ENCODE data around the gene ZBTB7B.
A peak's percentile ranks its signal among the peaks of the same experiment; 100 is the strongest.

ZBTB7B gene

DNA sequence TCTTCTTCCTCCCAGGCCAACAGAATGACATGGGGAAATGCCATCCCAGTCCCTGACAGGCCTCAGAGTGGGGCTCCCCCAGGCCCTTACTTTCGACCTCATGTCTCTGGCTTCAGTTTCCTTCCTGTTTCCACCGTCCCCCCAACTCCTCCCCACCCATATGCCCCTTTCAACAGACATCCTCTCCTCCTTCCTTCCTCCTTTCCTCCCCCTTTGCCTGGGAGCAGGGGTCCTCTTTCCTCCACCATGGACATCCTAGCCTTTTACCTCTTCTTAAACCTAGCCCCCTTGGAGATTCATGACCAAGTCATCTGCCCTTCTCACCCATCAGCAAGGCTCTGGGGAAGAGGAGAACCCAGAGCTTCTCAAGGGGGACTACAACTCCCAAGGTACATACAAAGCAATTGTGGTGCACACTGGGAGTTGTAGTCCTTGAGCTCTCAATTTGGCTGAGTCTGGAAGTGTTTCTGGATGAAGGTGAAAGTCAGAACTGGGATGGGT is 4.0 kb downstream of the ZBTB7B start:
- no peaks in the 10 kb centered on the region for H3K9me3 ChIP-seq (ENCODE audit: insufficient read depth, low read length)
- H3K4me1 ChIP-seq (ENCODE audit: low read length) = peaks cover 57% of the 10 kb centered on the region
- H4K20me1 ChIP-seq (ENCODE audit: insufficient read depth, low read length) = peaks cover 39% of the 10 kb centered on the region
- H3K4me3 ChIP-seq (ENCODE audit: low read length) = peak overlapping the region; percentile 93
- TF ChIP-seq, protein P1, sequence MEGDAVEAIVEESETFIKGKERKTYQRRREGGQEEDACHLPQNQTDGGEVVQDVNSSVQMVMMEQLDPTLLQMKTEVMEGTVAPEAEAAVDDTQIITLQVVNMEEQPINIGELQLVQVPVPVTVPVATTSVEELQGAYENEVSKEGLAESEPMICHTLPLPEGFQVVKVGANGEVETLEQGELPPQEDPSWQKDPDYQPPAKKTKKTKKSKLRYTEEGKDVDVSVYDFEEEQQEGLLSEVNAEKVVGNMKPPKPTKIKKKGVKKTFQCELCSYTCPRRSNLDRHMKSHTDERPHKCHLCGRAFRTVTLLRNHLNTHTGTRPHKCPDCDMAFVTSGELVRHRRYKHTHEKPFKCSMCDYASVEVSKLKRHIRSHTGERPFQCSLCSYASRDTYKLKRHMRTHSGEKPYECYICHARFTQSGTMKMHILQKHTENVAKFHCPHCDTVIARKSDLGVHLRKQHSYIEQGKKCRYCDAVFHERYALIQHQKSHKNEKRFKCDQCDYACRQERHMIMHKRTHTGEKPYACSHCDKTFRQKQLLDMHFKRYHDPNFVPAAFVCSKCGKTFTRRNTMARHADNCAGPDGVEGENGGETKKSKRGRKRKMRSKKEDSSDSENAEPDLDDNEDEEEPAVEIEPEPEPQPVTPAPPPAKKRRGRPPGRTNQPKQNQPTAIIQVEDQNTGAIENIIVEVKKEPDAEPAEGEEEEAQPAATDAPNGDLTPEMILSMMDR (IDR thresholded peaks at IDR 0.05; ENCODE audit: low read depth, low read length) = no peak
- no peak for TF ChIP-seq EZH2phosphoT487 (IDR thresholded peaks at IDR 0.05; ENCODE audit: low read depth)
- peak overlapping the region; percentile 92 for H3K27ac ChIP-seq (ENCODE audit: low read length)
- peaks cover 59% of the 10 kb centered on the region for H3K79me2 ChIP-seq (ENCODE audit: low read length)
- peaks cover 10% of the 10 kb centered on the region for H3K36me3 ChIP-seq (replicated peaks; ENCODE audit: low read depth, low read length)
- peak overlapping the region; percentile 97 for H3K4me2 ChIP-seq (ENCODE audit: low read length)
- H3K27me3 ChIP-seq (ENCODE audit: low read depth, low read length) = no peaks in the 10 kb centered on the region
- no peak overlapping the region for H2AFZ ChIP-seq (ENCODE audit: low read depth, low read length)
- H3K9ac ChIP-seq (ENCODE audit: low read length) = peak overlapping the region; percentile 96; the same call in 1 of the 2 replicates

DNA sequence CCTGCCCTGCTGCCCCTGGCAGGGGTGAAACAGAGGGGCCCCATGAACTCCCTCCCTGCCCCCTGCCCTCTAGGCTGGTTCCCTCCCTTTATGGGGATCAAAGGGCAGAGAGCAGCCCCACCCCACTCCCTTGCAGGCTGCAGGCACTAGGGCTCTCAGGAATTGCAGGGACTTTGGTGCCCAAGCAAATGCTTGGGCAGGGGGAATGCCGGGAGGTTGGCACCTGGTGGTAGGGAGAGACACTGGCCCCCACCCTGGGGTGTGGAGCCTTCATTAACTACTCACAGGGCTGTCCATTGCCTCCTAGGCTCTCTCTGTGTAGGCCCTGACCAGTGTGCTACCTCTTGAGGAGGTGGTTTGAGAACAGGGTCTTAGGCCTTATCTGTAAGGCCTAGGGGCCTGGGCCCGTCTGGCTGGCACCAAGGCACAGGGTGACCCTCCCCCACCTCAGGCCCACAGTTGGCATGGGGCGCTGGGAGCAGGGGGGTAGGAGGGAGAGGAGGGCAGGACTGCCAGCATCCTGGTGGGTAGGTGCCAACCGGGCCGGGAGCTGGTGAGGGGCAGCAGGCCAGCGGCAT is 4.7 kb downstream of the ZBTB7B start:
- H3K27ac ChIP-seq (ENCODE audit: low read length) = peak overlapping the region; percentile 92
- H3K4me2 ChIP-seq (ENCODE audit: low read length) = peak overlapping the region; percentile 97
- peaks cover 57% of the 10 kb centered on the region for H3K4me1 ChIP-seq (ENCODE audit: low read length)
- no peaks in the 10 kb centered on the region for H3K9me3 ChIP-seq (ENCODE audit: insufficient read depth, low read length)
- peaks cover 11% of the 10 kb centered on the region for H3K36me3 ChIP-seq (replicated peaks; ENCODE audit: low read depth, low read length)
- H3K9ac ChIP-seq (ENCODE audit: low read length) = peak overlapping the region; percentile 96; the same call in 1 of the 2 replicates
- peaks cover 59% of the 10 kb centered on the region for H3K79me2 ChIP-seq (ENCODE audit: low read length)
- peaks cover 41% of the 10 kb centered on the region for H4K20me1 ChIP-seq (ENCODE audit: insufficient read depth, low read length)
- peak overlapping the region; percentile 16; the same call in 1 of the 2 replicates for H3K4me3 ChIP-seq (ENCODE audit: low read length)
- H3K27me3 ChIP-seq (ENCODE audit: low read depth, low read length) = no peaks in the 10 kb centered on the region
- TF ChIP-seq EZH2phosphoT487 (IDR thresholded peaks at IDR 0.05; ENCODE audit: low read depth) = no peak
- H2AFZ ChIP-seq (ENCODE audit: low read depth, low read length) = no peak overlapping the region

DNA sequence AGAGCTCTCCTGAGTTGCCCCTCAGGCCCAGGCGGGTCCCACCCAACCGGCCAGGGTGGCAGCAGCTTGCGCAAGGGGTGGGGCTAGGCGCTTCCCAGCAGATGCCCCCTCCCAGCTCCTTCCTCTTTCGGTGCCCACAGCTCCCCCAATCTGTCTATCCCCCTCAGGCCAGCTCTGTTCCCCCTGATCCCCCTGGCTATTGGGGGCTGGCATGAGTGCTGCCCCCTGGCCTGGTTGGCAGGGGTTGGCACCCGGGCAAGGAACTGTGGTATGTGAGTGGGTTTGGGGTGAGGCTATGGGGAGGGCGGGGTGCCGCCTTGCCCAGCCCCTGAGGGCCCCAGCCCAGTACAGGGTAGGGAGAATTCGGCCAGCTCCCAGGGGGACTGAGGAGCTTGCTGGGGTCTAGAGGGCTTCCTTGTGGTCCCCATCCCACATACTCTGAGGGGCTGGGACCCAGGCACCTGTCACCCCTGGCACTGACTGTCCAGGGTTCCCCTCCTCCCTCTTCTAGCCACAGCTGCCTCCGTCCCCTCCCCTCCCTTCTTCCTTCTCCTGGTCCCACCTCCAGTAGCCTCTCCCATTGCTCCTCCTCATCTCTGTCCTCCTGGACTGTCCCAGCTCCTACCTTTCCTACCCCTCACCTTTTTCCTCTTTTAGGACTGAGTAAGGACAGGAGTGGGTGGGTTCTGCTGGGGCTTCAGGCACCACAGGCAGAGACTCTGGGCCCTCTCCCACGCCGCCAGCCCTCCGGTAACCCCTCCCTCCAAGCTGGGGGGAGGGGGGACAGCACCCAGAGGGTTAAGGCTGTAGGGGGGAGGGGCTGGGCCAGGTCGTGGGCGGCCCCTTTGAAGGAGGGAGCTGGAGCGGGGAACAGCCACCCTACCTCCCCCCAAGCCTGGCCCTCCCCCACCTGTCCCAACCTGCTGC is 5.7 kb downstream of the ZBTB7B start:
- Histone ChIP-seq H4K20me1 (ENCODE audit: insufficient read depth, low read length) (peaks cover 51% of the 10 kb centered on the region), H3K9ac (ENCODE audit: low read length) (peak overlapping the region; percentile 96; the same call in 1 of the 2 replicates), H3K36me3 (replicated peaks; ENCODE audit: low read depth, low read length) (peaks cover 13% of the 10 kb centered on the region), H3K27me3 (ENCODE audit: low read depth, low read length) (no peaks in the 10 kb centered on the region), H3K9me3 (ENCODE audit: insufficient read depth, low read length) (no peaks in the 10 kb centered on the region), H3K79me2 (ENCODE audit: low read length) (peaks cover 52% of the 10 kb centered on the region), H3K4me3 (ENCODE audit: low read length) (peak overlapping the region; percentile 16; the same call in 1 of the 2 replicates), H3K27ac (ENCODE audit: low read length) (no peak overlapping the region), H2AFZ (ENCODE audit: low read depth, low read length) (no peak overlapping the region), H3K4me2 (ENCODE audit: low read length) (peak overlapping the region; percentile 97), H3K4me1 (ENCODE audit: low read length) (peaks cover 57% of the 10 kb centered on the region)
- TF ChIP-seq, protein P1 (IDR thresholded peaks at IDR 0.05; ENCODE audit: low read depth, low read length) = no peak
- no peak for TF ChIP-seq EZH2phosphoT487 (IDR thresholded peaks at IDR 0.05; ENCODE audit: low read depth)

DNA sequence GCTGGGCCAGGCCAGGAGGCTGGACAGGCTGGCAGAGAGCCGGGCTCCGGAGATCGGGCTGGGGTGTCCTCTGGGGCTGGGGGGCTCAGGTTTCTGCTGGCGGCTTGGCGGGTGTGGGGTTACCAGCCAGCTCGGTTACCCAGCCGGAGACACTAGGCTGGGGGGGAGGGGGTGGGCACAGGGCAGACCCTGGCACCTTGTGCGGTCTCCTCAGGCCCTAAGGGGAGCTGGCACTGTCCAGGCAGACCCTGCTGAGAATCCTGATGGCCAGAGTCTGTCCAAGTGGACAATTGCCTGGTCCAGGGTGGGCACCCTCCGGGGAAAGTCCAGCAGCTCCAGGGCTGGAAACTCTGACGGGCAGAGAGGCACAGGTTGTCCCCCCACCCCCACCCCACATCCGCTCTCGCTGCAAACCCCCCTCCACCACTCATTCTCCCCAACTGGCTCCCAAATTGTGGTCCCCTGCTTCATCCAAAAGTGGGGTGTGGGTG is 6.7 kb downstream of the ZBTB7B start:
- Histone ChIP-seq H3K4me2 (ENCODE audit: low read length) (no peak overlapping the region), H2AFZ (ENCODE audit: low read depth, low read length) (no peak overlapping the region), H3K79me2 (ENCODE audit: low read length) (peaks cover 42% of the 10 kb centered on the region), H3K36me3 (replicated peaks; ENCODE audit: low read depth, low read length) (peaks cover 10% of the 10 kb centered on the region), H3K27me3 (ENCODE audit: low read depth, low read length) (no peaks in the 10 kb centered on the region), H3K9me3 (ENCODE audit: insufficient read depth, low read length) (no peaks in the 10 kb centered on the region), H3K9ac (ENCODE audit: low read length) (no peak overlapping the region), H4K20me1 (ENCODE audit: insufficient read depth, low read length) (peaks cover 60% of the 10 kb centered on the region), H3K27ac (ENCODE audit: low read length) (no peak overlapping the region), H3K4me1 (ENCODE audit: low read length) (peaks cover 55% of the 10 kb centered on the region), H3K4me3 (ENCODE audit: low read length) (no peak overlapping the region)
- TF ChIP-seq EZH2phosphoT487 (IDR thresholded peaks at IDR 0.05; ENCODE audit: low read depth) = no peak
- TF ChIP-seq, protein P1 (IDR thresholded peaks at IDR 0.05; ENCODE audit: low read depth, low read length) = no peak
